GM12872 (cell line): Measurements from ENCODE around the gene TIAM2.

Experiments used
- TF ChIP-seq, protein P1 (sequence below): IDR thresholded peaks from 3 replicates; pipeline ENCODE4 v1.5.1; 2011; ENCODE audit warnings: low read depth, mild to moderate bottlenecking, low read length, moderate library complexity; ENCODE audit not compliant: insufficient read depth

TIAM2 gene

GRCh38 chr6:155170519-155170918 lies 175.4 kb downstream of the TIAM2 start:
- TF ChIP-seq, protein P1, sequence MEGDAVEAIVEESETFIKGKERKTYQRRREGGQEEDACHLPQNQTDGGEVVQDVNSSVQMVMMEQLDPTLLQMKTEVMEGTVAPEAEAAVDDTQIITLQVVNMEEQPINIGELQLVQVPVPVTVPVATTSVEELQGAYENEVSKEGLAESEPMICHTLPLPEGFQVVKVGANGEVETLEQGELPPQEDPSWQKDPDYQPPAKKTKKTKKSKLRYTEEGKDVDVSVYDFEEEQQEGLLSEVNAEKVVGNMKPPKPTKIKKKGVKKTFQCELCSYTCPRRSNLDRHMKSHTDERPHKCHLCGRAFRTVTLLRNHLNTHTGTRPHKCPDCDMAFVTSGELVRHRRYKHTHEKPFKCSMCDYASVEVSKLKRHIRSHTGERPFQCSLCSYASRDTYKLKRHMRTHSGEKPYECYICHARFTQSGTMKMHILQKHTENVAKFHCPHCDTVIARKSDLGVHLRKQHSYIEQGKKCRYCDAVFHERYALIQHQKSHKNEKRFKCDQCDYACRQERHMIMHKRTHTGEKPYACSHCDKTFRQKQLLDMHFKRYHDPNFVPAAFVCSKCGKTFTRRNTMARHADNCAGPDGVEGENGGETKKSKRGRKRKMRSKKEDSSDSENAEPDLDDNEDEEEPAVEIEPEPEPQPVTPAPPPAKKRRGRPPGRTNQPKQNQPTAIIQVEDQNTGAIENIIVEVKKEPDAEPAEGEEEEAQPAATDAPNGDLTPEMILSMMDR: no peak

DNA sequence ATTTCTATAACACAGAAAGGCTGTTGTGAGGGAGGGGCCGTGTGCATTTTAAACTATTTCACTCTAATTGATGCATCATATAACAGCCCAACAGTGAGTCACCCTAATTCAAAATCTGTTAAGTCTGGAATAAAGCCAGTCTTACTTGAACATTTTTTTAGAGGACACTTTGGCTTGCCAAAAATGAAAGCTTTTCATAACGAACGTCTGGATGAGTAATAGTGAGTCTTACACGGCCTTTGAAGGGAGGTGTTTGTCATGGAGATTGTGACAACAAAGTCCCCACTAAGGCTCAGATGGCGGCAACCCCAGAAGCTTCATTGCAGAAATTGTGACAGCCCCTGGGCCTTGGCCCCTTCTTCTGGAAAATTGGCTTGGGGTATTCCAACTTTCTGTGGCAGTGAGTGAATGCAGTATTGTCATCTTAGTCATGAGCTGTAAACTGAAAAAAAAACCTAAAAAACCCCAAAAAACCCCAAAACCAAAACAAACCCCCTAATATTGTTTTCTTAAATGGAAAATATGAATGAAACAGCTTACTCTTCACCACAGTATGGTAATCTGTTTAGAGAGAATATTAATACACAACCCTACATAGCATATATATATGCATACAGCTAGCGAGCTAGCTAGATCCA lies 176.1 kb downstream of the TIAM2 start:
- TF ChIP-seq, protein P1: no peak

DNA sequence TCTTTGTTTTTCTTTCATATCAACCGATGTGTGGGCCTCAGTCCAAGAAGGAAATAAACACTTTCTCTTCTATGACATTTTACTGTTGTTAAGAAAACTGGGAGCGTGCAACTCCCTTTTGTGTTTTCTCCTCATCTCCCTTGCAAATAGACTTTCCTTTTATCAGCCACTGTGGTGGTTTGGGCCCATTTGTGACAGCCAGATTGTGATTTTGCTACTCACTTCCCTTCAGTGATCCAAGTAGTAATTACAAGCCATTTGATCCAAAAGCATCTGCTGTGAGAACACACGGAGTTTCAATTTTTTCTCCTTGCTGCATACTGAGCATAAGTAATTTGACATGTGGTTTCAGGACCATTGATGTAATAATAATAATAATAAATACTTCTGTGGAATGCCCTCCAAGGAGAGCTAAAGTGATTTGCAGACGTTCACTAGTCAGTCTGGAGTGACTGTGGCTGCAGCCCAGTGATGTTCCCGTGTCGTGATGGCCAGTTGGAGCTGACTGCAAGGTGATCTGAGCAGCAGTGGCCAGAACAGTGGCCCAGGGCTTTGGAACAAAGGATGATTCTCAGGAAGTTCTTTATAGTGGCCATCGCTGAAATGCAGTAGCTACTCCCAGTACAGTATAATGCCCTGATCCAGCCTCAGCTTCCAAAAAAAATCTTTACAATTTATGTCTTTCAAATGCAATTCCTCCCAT lies 176.8 kb downstream of the TIAM2 start:
- TF ChIP-seq, protein P1: no peak

GRCh38 chr6:155173488-155173887 lies 178.4 kb downstream of the TIAM2 start:
- TF ChIP-seq, protein P1: no peak

DNA sequence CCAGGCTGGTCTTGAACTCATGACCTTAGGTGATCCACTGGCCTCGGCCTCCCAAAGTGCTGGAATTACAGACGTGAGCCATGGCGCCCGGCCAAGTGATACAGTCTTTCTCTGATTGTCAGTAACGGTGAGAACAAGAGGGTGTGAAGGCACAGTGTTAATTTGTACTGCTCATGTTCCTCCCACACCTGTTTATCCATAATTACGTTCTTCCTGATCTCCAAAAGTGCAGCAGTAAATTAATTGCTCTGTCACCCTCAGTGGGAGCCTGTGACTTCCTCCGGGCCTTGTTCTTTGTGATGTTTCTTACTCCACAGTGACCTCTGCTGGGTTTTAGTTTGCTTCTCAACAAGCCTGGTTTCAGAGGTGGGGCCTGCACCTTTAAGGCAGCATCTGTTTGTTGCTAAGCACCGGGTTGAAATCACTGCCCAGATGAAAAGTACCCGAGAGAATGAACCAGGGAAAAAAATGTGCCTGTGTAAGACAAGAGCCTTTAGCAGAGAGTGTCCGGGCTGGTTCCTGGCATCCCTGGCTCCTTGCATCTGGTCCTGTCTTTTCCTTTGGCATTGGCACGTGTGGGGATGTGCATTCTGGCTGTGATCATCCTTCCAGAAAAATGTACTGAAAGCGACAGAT lies 179.6 kb downstream of the TIAM2 start:
- TF ChIP-seq, protein P1: peak; percentile 67

DNA sequence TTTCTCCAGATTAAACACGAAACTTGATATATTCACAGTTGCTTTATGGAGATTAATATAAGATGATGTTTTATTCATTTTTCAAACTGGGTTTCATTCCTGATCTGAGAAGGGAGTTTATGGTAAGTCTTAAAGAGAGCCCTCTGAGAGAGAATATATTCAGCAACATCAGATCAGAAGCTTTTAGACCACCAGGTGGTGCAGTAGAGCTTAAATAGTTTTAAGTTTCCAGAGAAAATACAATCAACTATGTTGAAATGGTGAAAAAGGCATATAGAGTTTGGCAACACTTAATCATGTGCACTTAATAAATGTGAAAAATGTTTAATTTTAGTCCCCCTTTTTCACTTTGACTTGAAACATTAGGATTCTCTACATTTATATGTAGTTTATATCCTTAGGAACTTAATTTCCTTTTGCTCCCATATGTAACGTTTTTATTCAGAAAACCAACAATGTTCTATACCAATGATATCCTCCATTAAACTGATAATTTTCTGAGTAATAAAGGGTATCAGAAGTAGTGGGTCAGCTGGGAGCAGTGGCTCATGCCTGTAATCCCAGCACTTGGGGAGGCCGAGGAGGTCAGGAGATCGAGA lies 182.3 kb downstream of the TIAM2 start:
- TF ChIP-seq, protein P1: peak; percentile 57; the same call in 2 of the 3 replicates

- TF ChIP-seq, protein P1: no peak
These were observed 186.4 kb downstream of the TIAM2 start for GRCh38 chr6:155181498-155181897.
